Mesodermal cell (in vitro differentiated cells): ENCODE measurements around the gene STXBP2.

Experiments used
- H3K27ac ChIP-seq: 2 replicates; pipeline ENCODE4 v1.7.0; 2013; ENCODE audit warnings: mild to moderate bottlenecking, low read depth, low read length, moderate library complexity; ENCODE audit not compliant: severe bottlenecking
- H3K36me3 ChIP-seq: 2 replicates; pipeline ENCODE4 v1.7.1; 2013; ENCODE audit warnings: mild to moderate bottlenecking, low read length, moderate library complexity; ENCODE audit not compliant: control insufficient read depth, insufficient read depth
- H3K4me1 ChIP-seq: one replicate; pipeline ENCODE4 v1.7.1; 2013; ENCODE audit warnings: mild to moderate bottlenecking, low read length; ENCODE audit not compliant: insufficient read depth, control insufficient read depth, poor library complexity, severe bottlenecking
- H3K4me3 ChIP-seq: 2 replicates; pipeline ENCODE4 v1.7.0; 2013; ENCODE audit warnings: low read length, control low read depth, mild to moderate bottlenecking; ENCODE audit not compliant: insufficient read depth, poor library complexity, severe bottlenecking; ENCODE audit errors: extremely low read depth
- H3K9me3 ChIP-seq: 2 replicates; pipeline ENCODE4 v1.7.1; 2013; ENCODE audit warnings: mild to moderate bottlenecking, low read length, moderate library complexity; ENCODE audit not compliant: control insufficient read depth
- WGBS, 2 experiments: methylation state at CpG; one replicate each; pipeline ENCODE4 v1.1.5; 2013; ENCODE audit warnings: missing lambda C conversion rate in 2 of 2; ENCODE audit not compliant: insufficient coverage in 2 of 2; 5-methylcytosine and 5-hydroxymethylcytosine counted together

Gene STXBP2

DNA sequence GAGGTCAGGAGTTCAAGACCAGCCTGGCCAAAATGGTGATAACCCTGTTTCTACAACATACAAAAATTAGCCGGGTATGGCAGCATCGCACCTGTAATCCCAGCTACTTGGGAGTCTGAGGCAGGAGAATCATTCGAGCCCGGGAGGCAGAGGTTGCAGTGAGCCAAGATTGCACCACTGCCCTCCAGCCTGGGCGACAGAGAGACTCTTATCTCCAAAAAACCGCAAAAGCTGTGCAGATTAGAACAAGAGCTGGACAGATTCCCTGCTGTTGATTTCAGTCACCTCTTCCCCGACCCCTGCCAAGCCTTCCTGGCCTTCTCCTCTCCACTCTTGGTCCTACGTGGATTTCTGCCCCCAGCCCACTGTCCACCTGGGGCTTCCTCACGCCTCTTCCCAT lies 33.0 kb upstream of the STXBP2 start:
- no peak overlapping the region for H3K27ac ChIP-seq
- H3K4me1 ChIP-seq, result no peaks in the 10 kb centered on the region
- no peak overlapping the region for H3K4me3 ChIP-seq
- 89 to 94% methylated on average over 8 to 9 of the region's 9 CpGs for WGBS, 2 experiments
- H3K36me3 ChIP-seq, result no peaks in the 10 kb centered on the region
- no peaks in the 10 kb centered on the region for H3K9me3 ChIP-seq

GRCh38 chr19:7605490-7606222 lies 31.3 kb upstream of the STXBP2 start:
- WGBS, 2 experiments, result 86 to 87% methylated on average over 7 to 8 of the region's 14 CpGs
- Histone ChIP-seq H3K4me1 (no peaks in the 10 kb centered on the region), H3K4me3 (no peak overlapping the region), H3K9me3 (no peaks in the 10 kb centered on the region), H3K36me3 (no peaks in the 10 kb centered on the region), H3K27ac (no peak overlapping the region)

- Histone ChIP-seq H3K4me3 (no peak overlapping the region), H3K9me3 (no peaks in the 10 kb centered on the region), H3K27ac (no peak overlapping the region), H3K36me3 (no peaks in the 10 kb centered on the region), H3K4me1 (no peaks in the 10 kb centered on the region)
- 96 to 100% methylated on average over 7 to 16 of the region's 17 CpGs for WGBS, 2 experiments
These were observed 30.6 kb upstream of the STXBP2 start for GRCh38 chr19:7606289-7606688.

DNA sequence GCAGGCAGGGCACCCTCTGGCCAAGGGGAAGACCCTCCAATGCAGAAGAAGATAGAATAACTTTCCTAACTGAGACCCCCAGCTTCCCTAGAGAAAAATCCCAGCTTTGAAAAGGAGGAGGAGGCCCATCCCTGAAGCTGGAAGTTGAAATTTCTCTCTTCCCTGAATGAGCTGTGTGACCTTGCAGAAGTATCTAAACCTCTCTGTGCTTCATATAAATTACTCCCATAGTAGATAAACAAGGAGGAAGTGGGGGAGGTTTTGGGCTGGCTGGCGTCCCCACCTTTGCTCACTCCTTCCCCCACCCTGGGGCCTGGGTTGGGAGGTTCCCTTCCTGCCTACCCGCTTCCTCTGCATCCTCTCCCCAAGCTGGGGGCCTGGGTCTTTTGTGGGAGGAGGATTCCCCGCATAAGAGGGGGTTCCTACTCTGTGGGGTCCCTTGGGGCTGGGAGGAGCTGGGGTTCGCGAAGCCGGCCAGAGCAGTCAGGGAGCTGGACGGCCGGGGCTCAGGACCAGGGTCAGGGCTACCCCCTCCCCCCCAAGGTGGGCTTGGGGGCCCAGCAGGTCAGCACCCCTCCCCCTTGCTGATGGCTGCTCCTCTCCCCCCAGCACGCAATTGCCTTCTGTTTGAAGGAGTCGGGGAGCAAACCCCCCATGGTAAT lies 29.6 kb upstream of the STXBP2 start:
- H3K9me3 ChIP-seq, result no peaks in the 10 kb centered on the region
- no peaks in the 10 kb centered on the region for H3K4me1 ChIP-seq
- H3K27ac ChIP-seq, result no peak overlapping the region
- 80 to 83% methylated on average over 1 to 5 of the region's 10 CpGs for WGBS, 2 experiments
- H3K36me3 ChIP-seq, result no peaks in the 10 kb centered on the region
- no peak overlapping the region for H3K4me3 ChIP-seq

- Histone ChIP-seq H3K4me1 (no peaks in the 10 kb centered on the region), H3K27ac (no peak overlapping the region), H3K9me3 (no peaks in the 10 kb centered on the region), H3K36me3 (no peaks in the 10 kb centered on the region), H3K4me3 (no peak overlapping the region)
- 92 to 95% methylated on average over 13 to 16 of the region's 25 CpGs for WGBS, 2 experiments
These were observed 28.9 kb upstream of the STXBP2 start for GRCh38 chr19:7607874-7608560.

DNA sequence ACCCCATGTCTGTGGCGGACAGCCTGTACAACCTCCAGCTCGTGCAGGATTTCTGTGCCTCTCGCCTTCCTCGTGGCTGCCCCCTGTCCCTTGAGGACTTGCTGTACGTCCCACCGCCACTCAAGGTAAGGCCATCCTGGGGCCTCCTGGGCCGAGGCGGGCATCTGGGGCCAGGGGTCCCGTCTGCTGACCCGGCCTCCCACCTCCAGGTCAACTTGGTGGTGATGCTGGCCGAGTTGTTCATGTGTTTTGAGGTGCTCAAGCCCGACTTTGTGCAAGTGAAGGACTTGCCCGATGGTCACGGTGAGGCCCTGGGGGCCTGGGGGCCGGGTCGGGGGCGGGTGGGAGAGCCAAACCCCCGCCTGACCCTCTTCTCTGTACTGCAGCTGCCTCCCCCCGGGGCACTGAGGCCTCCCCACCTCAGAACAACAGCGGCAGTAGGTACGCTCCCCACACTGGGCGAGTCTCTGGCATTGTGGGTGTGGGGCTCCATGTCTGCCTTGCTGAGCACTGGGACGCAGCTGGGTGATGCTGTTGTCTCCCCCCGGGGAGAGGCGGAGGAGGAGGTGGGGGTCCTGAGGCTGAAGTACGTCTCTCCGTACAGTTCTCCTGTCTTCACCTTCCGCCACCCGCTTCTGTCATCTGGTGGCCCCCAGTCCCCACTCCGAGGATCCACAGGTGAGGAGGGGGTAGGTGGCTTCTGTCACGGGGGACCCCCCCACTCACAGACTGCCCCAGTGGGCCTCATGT lies 26.2 kb upstream of the STXBP2 start:
- H3K4me3 ChIP-seq, result no peak overlapping the region
- H3K36me3 ChIP-seq, result no peaks in the 10 kb centered on the region
- WGBS, 2 experiments, result 84 to 94% methylated on average over 11 to 23 of the region's 31 CpGs
- H3K9me3 ChIP-seq, result no peaks in the 10 kb centered on the region
- no peaks in the 10 kb centered on the region for H3K4me1 ChIP-seq
- H3K27ac ChIP-seq, result no peak overlapping the region

GRCh38 chr19:7611541-7612279 lies 25.2 kb upstream of the STXBP2 start:
- Histone ChIP-seq H3K4me1 (no peaks in the 10 kb centered on the region), H3K4me3 (no peak overlapping the region), H3K9me3 (no peaks in the 10 kb centered on the region), H3K27ac (no peak overlapping the region), H3K36me3 (no peaks in the 10 kb centered on the region)
- WGBS, 2 experiments, result 88 to 95% methylated on average over 33 to 39 of the region's 41 CpGs

DNA sequence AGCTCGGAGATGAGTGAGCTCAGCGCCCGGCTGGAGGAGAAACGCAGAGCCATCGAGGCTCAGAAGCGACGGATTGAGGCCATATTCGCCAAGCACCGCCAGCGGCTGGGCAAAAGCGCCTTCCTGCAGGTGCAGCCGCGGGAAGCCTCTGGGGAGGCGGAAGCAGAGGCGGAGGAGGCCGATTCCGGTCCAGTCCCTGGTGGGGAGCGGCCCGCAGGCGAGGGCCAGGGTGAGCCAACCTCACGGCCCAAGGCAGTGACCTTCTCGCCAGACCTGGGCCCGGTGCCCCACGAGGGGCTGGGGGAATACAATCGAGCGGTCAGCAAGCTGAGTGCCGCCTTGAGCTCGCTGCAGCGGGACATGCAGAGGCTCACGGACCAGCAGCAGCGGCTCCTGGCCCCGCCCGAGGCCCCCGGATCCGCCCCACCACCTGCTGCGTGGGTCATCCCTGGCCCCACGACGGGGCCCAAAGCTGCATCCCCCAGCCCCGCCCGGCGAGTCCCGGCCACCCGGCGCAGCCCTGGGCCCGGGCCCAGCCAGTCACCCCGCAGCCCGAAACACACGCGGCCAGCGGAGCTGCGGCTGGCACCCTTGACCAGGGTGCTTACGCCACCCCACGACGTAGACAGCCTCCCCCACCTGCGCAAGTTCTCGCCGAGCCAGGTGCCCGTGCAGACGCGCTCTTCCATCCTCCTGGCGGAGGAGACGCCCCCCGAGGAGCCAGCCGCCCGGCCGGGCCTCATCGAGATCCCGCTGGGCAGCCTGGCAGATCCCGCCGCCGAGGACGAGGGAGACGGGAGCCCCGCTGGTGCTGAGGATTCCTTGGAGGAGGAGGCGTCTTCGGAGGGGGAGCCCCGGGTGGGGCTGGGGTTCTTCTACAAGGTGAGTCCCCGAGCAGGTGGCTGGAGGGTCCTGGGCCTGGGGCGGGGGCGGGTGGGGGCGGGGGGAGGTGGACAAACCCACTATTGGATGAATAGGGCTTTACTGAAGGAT lies 24.3 kb upstream of the STXBP2 start:
- WGBS, 2 experiments, result 91 to 95% methylated on average over 60 to 75 of the region's 81 CpGs
- no peaks in the 10 kb centered on the region for H3K36me3 ChIP-seq
- no peaks in the 10 kb centered on the region for H3K4me1 ChIP-seq
- H3K9me3 ChIP-seq, result no peaks in the 10 kb centered on the region
- H3K27ac ChIP-seq, result no peak overlapping the region
- no peak overlapping the region for H3K4me3 ChIP-seq

- Histone ChIP-seq H3K9me3 (no peaks in the 10 kb centered on the region), H3K36me3 (peaks cover 24% of the 10 kb centered on the region), H3K4me3 (no peak overlapping the region), H3K27ac (no peak overlapping the region), H3K4me1 (no peaks in the 10 kb centered on the region)
- WGBS, 2 experiments, result 92 to 95% methylated on average over 36 to 53 of the region's 59 CpGs
These were observed 21.8 kb upstream of the STXBP2 start for GRCh38 chr19:7614859-7615741.
